GM19099 (cell line): Measurements from ENCODE around the gene SCN4A.

Source experiments
- POLR2A ChIP-seq: IDR thresholded peaks from 3 replicates; pipeline ENCODE4 v1.6.1; 2011; ENCODE audit warnings: low read depth; ENCODE audit not compliant: insufficient read length; ENCODE audit errors: extremely low read depth

Gene SCN4A

DNA sequence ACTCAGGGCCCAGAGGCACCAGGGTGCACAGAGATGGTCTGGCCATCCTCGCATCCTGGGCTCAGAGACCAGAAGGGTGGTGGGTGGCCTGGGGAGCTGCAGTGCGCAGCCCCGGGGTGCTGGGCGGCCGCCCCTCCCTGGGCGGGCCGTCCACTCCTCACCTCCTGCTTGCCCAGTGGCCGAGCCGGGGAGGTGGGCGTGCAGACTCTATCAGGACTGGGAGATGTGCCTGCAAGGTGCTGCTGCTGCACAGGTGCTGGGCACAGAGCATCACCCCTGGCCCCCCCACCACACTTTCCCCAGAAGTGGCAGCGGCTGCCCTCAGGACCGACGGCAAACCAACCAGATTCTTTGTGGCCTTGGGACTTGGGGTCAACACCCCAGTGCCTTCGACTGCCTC, at the start of gene SCN4A:
Gene SCN4A, minus strand, starts transcription at position 123 of the 400 bp plus-strand sequence. Its CDS starts 77 bp downstream, at position 46.
- TF ChIP-seq POLR2A = no peak

DNA sequence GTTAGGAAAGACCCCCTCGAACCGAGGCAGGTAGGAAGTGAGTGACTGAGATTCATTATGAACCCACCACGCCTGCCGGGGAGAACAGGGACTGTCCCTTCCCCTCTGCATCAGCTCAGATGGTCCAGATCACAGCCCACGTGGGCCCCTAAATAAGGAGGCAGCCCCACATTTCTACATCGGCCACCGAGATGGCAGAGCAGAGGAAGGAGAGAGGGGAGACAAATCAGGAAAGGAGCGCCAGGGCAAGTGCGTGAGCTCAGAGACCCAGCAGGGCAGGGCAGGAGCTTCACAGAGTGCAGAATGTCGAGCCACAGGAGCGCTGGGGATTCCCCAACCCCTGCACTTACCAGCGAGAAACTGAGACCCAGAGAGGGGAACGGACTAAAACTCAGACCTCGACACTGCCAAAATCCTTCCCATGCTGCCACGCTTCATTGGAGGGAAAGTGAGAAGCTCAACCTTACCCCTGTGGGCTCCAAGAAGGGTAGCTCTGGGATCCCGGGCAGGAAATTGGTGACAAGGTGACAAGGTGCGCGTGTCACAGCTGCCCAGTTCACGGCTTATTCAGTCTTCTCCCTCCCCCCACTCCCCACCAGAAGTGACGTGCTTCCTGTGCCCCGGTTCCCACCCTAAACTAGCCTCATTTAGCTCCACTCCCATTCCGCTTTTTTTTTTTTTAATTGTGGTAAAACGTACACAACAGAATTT, 47.5 kb upstream of the SCN4A start, which contains the start of gene ICAM2:
Gene ICAM2, minus strand, starts transcription at position 578 of the 711 bp plus-strand sequence. CDS start 13,942 bp downstream, outside the sequence.
- TF ChIP-seq POLR2A = peak; percentile 74

DNA sequence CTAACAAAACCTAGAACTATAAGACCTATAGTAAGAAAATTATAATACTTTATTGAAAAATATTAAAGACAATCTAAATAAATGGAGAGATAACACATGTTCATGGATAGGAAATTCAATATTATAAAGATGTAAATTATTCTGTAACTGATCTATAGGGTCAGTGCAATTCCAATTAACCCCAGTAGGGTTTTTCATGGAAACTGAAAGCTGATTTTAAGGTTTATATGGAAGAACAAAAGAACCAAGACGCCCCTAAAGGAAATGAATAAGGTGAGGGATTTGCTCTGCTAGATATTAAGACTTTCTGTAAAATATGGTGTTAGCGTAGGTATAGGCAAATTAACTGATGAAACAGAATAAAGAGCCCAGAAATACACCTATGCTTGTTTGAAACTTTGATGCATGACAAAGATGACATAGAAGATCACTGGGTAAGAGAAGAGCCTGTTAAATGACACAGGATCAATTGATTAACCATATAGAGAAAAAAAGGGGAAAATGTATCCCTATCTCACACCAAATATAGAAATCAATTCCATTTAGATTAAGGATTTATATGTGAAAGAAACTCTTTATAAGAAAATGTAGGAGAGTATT, 44.8 kb upstream of the SCN4A start:
- no peak for TF ChIP-seq POLR2A

DNA sequence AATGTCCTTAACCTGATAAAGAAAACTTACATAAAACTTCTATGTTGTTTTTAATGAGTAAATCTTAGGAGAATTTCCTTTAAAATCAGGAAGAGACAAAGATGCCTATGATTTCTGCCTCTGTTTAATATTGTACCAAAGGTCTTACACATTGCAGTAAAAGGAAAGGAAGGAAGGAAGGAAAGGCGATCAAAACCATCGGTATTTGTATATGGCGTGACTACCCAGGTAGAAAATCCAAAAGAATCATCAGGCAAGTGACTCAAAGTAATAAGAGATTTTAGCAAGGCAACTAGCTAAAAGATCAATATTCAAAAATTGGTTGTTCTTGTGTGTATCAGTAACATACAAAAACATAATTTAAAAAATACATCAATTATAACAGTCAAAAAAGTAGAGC, 44.3 kb upstream of the SCN4A start:
- TF ChIP-seq POLR2A = no peak

DNA sequence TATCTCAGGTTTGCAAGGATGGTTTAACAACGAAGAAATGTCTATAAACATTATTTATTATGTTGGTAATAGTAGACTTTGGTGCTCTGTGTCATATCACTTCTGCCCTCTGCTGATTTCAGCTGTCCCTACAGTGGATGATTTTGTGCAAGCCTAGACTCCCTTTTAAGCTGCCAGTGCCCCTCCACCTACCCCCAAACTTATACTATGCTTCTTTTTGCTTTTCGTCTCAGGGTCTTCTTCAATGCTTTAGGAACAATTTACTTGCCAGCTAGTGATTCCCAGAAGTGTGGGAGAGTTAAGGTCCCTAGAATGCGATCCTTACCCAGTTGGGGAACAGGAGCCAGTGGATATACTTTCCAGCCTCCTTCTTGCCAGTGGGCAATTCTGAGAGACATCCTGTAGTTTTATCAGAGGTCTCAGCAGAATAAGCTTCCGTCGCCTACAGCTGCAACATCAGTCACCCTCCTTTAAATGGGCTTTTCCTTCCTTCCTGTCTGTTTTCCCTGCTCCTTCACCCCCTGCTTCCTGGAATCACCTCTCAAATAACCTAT, 43.6 kb upstream of the SCN4A start:
- TF ChIP-seq POLR2A = no peak

DNA sequence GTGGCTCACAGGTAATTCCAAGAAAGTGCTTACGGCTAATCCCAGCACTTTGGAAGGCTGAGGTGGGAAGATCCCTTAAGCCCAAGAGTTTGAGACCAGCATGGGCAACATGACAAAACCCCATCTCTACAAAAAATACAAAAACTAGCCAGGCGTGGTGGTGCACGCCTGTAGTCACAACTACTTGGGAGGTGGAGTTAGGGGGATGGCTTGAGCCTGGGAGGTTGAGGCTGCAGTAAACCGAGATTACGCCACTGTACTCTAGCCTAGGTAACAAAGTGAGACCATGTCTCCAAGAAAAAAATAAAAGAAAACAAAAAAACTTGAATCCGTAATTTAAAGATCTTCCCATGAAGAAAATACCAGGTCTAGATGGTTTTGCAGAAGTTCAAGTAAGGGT, 42.7 kb upstream of the SCN4A start:
- TF ChIP-seq POLR2A = no peak

DNA sequence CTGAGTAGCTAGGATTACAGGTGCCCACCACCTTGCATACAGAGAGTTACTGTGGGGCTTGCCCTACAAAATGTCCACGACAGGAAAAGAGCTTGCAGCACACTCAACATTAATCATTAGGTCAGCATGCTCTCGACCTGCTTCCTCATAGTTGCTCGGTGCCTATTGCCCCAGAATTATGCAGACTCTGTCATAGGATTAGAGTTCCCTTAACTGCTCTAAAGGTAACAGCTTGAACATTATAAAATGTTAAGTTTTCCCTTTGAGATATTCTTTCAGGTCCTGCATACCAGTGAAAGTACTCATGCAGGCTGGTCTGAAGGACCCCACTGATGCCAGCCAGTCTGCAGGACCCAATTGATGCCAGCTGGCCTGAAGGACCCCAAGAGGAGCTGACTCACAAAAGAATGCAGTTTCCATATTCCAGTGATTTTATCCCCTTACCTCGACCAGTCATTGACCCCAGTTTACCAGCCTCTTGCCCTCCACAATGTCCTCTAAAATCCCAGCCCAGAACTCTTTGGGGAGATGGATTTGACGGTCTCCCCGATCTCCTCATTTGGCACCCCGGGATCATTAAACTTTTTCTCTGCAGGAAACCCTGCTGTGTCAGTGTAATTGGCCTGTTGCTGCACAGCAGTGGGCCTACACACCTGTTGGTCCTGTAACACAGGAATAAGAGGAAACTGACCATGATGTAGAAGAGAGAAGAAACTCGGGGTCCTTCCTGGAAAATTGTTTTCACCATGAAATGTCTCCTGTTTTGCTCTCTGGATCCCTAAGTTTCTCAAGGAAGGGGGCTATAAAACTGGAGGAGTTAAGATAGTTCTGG, 37.1 kb upstream of the SCN4A start:
- no peak for TF ChIP-seq POLR2A

DNA sequence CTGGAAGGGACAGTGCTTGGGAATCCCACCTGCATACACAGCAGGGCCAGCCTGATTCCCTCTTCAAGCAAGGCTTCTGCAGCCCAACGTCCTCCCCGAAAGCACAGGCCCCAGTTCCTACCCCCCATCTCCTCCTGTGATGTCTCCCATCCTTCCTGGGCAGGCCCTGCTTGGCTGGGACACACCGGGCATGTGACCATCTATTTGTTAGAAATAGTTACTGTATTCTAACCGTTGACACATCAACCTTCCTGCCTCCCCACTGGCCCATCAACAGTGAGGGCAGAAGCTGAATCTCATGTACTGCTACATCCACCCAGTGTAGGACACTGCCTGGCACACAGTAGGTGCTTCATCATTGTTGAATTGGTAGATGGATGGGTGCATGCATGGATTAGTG, 36.1 kb upstream of the SCN4A start:
- TF ChIP-seq POLR2A = no peak

DNA sequence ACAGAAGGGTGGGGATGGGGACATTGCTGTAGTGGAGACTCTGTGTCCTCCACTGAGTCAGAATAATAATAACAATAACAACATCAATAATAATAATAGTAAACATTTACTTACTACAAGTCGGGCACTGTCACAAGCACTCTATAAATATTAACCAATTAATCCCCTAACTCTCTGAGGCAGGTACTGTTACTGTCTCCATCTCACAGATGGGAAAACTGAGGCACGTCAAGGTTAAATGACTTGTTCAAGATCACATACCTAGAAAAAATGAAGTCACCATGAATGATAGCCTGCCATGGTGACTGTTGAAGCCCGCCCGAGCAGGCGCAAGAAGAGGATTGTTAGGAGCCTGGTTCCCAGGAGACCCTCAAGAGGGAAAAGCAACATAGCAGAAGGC, 35.6 kb upstream of the SCN4A start:
- TF ChIP-seq POLR2A = no peak

DNA sequence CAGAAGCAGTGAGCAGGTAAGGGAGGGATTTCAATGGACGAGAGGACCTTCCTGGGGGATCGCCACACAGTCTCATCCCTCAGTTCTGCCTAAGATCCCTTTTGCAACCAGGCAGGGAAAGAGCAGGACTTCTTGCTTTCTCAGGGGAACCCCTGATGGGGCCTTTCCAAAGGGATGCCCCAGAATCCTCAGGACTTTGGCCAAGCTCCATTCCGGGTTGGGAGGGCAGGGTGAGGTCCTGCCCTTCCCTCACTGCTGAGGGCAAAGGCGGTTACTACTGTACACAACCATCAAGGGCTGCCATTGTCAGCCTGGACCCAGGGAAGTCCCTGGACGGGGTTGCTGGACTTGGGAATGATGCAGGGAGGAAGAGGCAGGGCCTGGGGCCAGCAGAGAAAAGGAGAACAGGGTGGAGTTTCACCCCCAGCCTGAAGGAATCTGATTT, 35.1 kb upstream of the SCN4A start:
- no peak for TF ChIP-seq POLR2A

DNA sequence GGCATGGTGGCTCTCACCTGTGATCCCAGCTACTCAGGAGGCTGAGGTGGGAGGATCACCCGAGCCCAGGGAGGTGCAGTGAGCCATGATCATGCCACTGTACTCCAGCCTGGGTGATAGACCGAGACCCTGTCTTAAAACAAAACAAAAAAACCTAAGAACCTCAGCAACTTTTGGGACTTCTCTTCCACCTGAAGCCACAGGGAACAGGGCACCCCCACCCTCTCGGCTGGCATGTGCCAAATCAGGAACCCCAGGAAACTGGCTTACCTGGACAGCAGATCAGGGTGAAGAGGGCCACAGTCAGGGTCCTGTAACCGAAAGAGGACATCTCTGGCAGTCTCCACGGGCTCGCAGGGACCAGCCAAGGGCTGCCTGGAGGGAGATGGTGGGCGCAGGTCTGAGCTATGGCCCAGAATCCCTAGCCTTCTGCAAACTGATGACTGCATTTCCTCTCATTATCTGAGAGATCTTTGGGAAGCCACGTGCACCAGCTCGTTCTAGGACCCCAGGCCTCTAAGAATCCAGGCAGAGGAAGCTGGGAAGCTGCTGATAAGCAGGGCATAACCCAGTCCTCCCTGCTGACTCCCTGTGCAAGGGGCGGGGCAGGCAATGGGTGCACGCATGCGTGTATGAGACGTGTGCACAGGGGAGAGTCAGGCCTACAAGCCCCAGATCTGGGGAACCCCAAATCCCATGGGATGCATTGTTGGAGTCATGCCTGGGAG, 33.8 kb upstream of the SCN4A start:
- no peak for TF ChIP-seq POLR2A

DNA sequence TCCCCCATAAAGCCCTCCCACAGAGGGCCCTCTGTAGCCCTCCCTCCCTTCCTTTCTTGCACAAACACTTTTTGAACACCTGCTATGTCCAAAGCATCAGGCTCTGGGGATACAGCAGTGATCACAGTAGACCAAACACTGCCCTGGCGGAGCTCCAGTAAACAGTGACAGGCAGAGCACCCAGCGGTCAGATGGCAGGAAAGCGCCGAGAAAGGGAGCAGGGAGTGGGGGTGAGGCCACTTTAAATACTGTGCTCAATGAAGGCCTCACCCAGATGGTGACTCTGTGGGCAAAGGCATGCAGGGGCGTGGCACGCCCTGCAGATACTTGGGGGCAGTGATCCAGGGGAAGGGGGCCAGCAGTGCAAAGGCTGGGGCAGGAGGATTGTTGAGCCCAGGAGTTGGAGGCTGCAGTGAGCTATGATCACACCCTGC, 33.0 kb upstream of the SCN4A start:
- TF ChIP-seq POLR2A = no peak

DNA sequence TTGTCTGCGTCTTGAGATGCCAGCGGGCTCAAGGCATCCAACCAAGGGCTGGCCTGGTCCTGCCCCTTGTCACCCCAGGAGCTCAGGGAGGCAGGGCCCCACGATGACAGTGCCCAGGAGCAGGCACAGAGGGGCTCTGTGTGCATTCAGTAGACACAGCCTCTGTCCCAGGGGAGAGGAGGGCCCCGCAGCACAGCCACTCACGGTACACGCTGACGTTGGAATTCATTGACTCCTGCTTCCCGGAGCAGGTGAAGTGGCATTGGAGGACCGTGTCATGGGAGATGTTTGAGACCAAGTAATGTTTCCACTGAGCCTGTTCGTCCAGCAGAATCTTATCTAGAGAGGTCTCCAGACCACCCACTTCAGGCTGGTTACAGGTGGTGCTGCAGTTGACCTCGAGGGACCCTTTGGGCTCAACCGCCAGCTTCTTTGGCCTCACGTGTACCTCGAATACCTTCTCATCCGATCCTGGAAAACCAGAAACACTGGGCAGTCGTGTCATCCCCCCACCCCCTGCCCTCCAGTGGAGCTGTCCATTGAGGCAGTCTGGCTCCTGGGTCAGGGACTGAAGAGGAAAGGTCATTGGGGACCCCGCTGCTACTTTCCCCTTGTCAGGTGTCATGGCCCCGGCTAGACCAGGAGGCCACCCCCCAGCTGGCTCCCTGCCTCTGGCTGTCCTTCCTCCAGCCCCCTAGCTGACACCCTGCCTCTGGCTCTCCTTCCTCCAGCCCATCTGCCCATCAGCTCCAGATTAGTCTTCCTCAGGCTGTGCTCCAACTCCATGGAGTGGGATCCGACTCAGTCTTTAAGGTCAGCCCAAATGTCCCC, 32.4 kb upstream of the SCN4A start:
- no peak for TF ChIP-seq POLR2A
